DOHH2 (cell line): ENCODE data around the gene DNAAF9.

Experiments used
- H3F3A ChIP-seq: fragments of 200-600 bp; sonication (generic), shearing (Covaris generic); 2 replicates; pipeline ENCODE4 v1.6.0; 2016; ENCODE audit warnings: antibody characterized with exemption, mild to moderate bottlenecking; ENCODE audit not compliant: control insufficient read depth, insufficient read depth
- H3K27ac ChIP-seq: fragments of 200-600 bp; sonication (generic); 2 replicates; pipeline ENCODE4 v1.5.1; 2014; ENCODE audit warnings: low read depth, mild to moderate bottlenecking, low read length, moderate library complexity
- H3K27me3 ChIP-seq: fragments of 200-600 bp; sonication (generic); 2 replicates; pipeline ENCODE4 v1.6.1; 2014; ENCODE audit warnings: mild to moderate bottlenecking, low read length, mixed read lengths; ENCODE audit not compliant: control insufficient read depth
- H3K36me3 ChIP-seq: fragments of 200-600 bp; sonication (generic); 2 replicates; pipeline ENCODE4 v1.6.1; 2014; ENCODE audit warnings: mild to moderate bottlenecking, low read length, moderate library complexity, mixed read lengths; ENCODE audit not compliant: control insufficient read depth
- H3K4me1 ChIP-seq: fragments of 200-600 bp; sonication (generic); 2 replicates; pipeline ENCODE4 v1.6.1; 2014; ENCODE audit warnings: mild to moderate bottlenecking, low read length, mixed read lengths; ENCODE audit not compliant: control insufficient read depth
- H3K4me2 ChIP-seq: fragments of 200-600 bp; sonication (generic); 2 replicates; pipeline ENCODE4 v1.6.0; 2014; ENCODE audit warnings: mild to moderate bottlenecking, low read length, moderate library complexity
- H3K4me3 ChIP-seq: fragments of 200-600 bp; sonication (generic); 2 replicates; pipeline ENCODE4 v1.5.1; 2014; ENCODE audit warnings: mild to moderate bottlenecking, low read length, mixed read lengths
- H3K79me2 ChIP-seq: fragments of 200-600 bp; sonication (generic); 2 replicates; pipeline ENCODE4 v1.6.1; 2014; ENCODE audit warnings: mild to moderate bottlenecking, low read length, mixed read lengths; ENCODE audit not compliant: control insufficient read depth
- H3K9me2 ChIP-seq: fragments of 200-600 bp; sonication (generic); replicated peaks from 2 replicates; pipeline ENCODE4 v1.6.1; 2014; ENCODE audit warnings: mild to moderate bottlenecking, low read length, mixed read lengths; ENCODE audit not compliant: control insufficient read depth
- H3K9me3 ChIP-seq: fragments of 200-600 bp; sonication (generic); 2 replicates; pipeline ENCODE4 v1.6.1; 2014; ENCODE audit warnings: antibody characterized with exemption, low read length, mixed read lengths; ENCODE audit not compliant: control insufficient read depth, insufficient read depth
- H4K20me1 ChIP-seq: fragments of 200-600 bp; sonication (generic); 2 replicates; pipeline ENCODE4 v1.6.0; 2014; ENCODE audit warnings: low read depth, mild to moderate bottlenecking, antibody characterized with exemption, low read length, moderate library complexity; ENCODE audit not compliant: control insufficient read depth, insufficient read depth
- EZH2phosphoT487 ChIP-seq: fragments of 200-600 bp; sonication (generic); IDR thresholded peaks from 2 replicates; pipeline ENCODE4 v1.6.1; 2017; ENCODE audit warnings: borderline replicate concordance, mild to moderate bottlenecking, antibody characterized with exemption, low read length, moderate library complexity, mixed read lengths
- TF ChIP-seq, protein P1 (sequence below): fragments of 200-600 bp; sonication (generic); IDR thresholded peaks from one replicate; pipeline ENCODE4 v1.5.1; 2014; ENCODE audit warnings: antibody characterized with exemption, mild to moderate bottlenecking, low read depth, low read length; ENCODE audit not compliant: poor library complexity, severe bottlenecking

DNAAF9 gene

GRCh38 chr20:3390759-3391425 is 16.6 kb downstream of the DNAAF9 start:
- no peak overlapping the region for H3K4me2 ChIP-seq
- TF ChIP-seq, protein P1, sequence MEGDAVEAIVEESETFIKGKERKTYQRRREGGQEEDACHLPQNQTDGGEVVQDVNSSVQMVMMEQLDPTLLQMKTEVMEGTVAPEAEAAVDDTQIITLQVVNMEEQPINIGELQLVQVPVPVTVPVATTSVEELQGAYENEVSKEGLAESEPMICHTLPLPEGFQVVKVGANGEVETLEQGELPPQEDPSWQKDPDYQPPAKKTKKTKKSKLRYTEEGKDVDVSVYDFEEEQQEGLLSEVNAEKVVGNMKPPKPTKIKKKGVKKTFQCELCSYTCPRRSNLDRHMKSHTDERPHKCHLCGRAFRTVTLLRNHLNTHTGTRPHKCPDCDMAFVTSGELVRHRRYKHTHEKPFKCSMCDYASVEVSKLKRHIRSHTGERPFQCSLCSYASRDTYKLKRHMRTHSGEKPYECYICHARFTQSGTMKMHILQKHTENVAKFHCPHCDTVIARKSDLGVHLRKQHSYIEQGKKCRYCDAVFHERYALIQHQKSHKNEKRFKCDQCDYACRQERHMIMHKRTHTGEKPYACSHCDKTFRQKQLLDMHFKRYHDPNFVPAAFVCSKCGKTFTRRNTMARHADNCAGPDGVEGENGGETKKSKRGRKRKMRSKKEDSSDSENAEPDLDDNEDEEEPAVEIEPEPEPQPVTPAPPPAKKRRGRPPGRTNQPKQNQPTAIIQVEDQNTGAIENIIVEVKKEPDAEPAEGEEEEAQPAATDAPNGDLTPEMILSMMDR, result no peak
- TF ChIP-seq EZH2phosphoT487, result no peak

DNA sequence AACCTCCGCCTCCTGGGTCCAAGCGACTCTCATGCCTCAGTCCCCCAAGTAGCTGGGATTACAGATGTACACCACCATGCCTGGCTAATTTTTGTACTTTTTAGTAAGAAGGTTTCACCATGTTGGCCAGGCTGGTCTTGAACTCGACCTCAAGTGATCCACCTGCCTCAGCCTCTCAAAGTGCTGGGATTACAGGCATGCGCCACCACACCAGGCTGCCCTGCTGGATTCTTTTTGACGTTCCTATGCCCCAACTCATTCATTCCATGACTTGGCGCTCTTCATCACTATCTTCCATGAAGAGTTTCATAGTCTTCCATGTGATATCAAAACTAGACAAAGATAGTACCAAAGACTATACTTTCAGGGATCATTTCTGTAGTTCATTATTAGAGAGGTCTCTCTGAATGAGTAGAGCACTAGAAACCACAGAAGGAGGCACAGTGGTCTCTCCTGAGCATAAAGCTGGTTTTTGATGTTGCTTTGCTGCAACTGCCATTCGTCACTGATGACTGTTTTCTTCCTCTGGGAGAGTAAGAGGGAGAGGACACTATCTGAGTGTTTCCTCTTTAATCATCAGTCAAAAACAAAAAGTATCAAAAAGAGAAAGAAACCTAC is 23.5 kb downstream of the DNAAF9 start:
- H3K36me3 ChIP-seq, result no peaks in the 10 kb centered on the region
- H3K4me1 ChIP-seq, result no peaks in the 10 kb centered on the region
- H3K27me3 ChIP-seq, result peaks cover 14% of the 10 kb centered on the region
- no peaks in the 10 kb centered on the region for H3K79me2 ChIP-seq
- H3K4me3 ChIP-seq, result no peak overlapping the region
- no peaks in the 10 kb centered on the region for H3K9me3 ChIP-seq
- no peak for TF ChIP-seq EZH2phosphoT487
- TF ChIP-seq, protein P1, result no peak
- no peaks in the 10 kb centered on the region for H4K20me1 ChIP-seq
- H3K27ac ChIP-seq, result no peak overlapping the region
- no peaks in the 10 kb centered on the region for H3K9me2 ChIP-seq
- no peak overlapping the region for H3K4me2 ChIP-seq
- no peaks in the 10 kb centered on the region for H3F3A ChIP-seq

More at GRCh38 chr20:3390759-3391425, 16.6 kb downstream of the DNAAF9 start:
- Histone ChIP-seq H4K20me1 (no peaks in the 10 kb centered on the region), H3F3A (no peaks in the 10 kb centered on the region), H3K4me1 (no peaks in the 10 kb centered on the region), H3K27ac (no peak overlapping the region), H3K4me3 (no peak overlapping the region), H3K36me3 (no peaks in the 10 kb centered on the region), H3K9me3 (no peaks in the 10 kb centered on the region), H3K9me2 (no peaks in the 10 kb centered on the region), H3K27me3 (peaks cover 3% of the 10 kb centered on the region; the same call in 1 of the 2 replicates), H3K79me2 (no peaks in the 10 kb centered on the region)

- Histone ChIP-seq H3K9me2 (no peaks in the 10 kb centered on the region), H3K36me3 (no peaks in the 10 kb centered on the region), H3K27me3 (peaks cover 14% of the 10 kb centered on the region), H3K4me2 (no peak overlapping the region), H3K4me1 (no peaks in the 10 kb centered on the region), H3K79me2 (no peaks in the 10 kb centered on the region), H4K20me1 (no peaks in the 10 kb centered on the region), H3K27ac (no peak overlapping the region), H3K9me3 (no peaks in the 10 kb centered on the region), H3K4me3 (no peak overlapping the region), H3F3A (no peaks in the 10 kb centered on the region)
- no peak for TF ChIP-seq EZH2phosphoT487
- TF ChIP-seq, protein P1, result no peak
Observed at GRCh38 chr20:3382836-3383235, 24.6 kb downstream of the DNAAF9 start.
